ENCODE data around the gene CNBD2.
"Not testable (repeated sequence)": the region's sequence is repeated elsewhere in the genome, so short reads cannot be mapped to it uniquely, and the experiment has no call there.

Gene CNBD2

GRCh38 chr20:36064658-36065426 is 96.5 kb downstream of the CNBD2 start:
- DNase-seq: peak; percentile 80

GRCh38 chr20:36065427-36065998 is 97.1 kb downstream of the CNBD2 start:
- DNase-seq: no peak

GRCh38 chr20:36066777-36067176 is 98.4 kb downstream of the CNBD2 start:
- no peak for DNase-seq

GRCh38 chr20:36068526-36068925 is 100.1 kb downstream of the CNBD2 start:
- DNase-seq: not testable (repeated sequence)

GRCh38 chr20:36070451-36070850 is 102.1 kb downstream of the CNBD2 start:
- DNase-seq: no peak

GRCh38 chr20:36071848-36072247 is 103.5 kb downstream of the CNBD2 start:
- DNase-seq: no peak

- no peak for DNase-seq
Measured at GRCh38 chr20:36074983-36075382, 106.6 kb downstream of the CNBD2 start.

GRCh38 chr20:36077762-36078161 is 109.4 kb downstream of the CNBD2 start:
- not testable (repeated sequence) for DNase-seq

GRCh38 chr20:36079486-36079885 is 111.1 kb downstream of the CNBD2 start:
- no peak for DNase-seq

GRCh38 chr20:36079984-36080383 is 111.6 kb downstream of the CNBD2 start:
- not testable (repeated sequence) for DNase-seq
